ENCODE measurements around the gene KRTAP5-10. TPM values are rescaled to one million over a fixed set of nuclear protein-coding genes. Genes with fewer than 3 reads are reported as not detected.

KRTAP5-10 gene
- total RNA-seq, 4 donors from 2014 or later = not detected

DNA sequence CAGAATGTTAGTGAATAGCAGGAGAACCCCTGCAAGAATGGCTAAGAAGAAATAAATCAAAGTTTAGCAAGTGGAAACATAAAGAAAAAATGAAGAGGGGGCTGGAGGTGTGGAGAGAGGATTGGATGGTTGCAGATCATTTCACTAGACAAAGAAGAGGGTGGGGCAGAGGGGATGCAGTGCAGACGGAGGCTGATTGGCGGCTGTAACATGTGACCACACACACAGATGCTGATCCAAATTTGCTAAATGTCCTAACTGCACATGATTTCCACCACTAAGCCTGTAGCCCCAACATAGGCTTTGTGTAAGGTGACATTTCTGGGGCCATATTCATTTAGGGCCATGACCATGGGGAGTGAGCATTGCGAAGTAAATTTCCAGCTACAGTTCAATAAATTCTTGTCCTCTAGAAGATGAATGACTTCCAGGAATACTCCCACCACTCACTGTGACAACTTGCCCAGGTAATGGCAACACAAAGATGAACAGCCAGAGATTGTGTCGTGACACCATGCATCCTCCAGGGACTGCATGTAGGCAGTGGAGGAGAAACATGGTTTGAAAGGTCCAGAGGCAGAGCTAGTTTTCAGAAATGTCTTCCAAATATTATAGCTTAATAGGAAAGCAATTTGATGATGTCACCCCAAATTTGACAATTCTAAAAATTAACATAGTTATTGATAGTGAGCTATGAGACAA is 10.5 kb downstream of the KRTAP5-10 start:
- TF ChIP-seq, protein P1, sequence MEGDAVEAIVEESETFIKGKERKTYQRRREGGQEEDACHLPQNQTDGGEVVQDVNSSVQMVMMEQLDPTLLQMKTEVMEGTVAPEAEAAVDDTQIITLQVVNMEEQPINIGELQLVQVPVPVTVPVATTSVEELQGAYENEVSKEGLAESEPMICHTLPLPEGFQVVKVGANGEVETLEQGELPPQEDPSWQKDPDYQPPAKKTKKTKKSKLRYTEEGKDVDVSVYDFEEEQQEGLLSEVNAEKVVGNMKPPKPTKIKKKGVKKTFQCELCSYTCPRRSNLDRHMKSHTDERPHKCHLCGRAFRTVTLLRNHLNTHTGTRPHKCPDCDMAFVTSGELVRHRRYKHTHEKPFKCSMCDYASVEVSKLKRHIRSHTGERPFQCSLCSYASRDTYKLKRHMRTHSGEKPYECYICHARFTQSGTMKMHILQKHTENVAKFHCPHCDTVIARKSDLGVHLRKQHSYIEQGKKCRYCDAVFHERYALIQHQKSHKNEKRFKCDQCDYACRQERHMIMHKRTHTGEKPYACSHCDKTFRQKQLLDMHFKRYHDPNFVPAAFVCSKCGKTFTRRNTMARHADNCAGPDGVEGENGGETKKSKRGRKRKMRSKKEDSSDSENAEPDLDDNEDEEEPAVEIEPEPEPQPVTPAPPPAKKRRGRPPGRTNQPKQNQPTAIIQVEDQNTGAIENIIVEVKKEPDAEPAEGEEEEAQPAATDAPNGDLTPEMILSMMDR (IDR thresholded peaks at IDR 0.05; ENCODE audit: low read depth) = no peak

DNA sequence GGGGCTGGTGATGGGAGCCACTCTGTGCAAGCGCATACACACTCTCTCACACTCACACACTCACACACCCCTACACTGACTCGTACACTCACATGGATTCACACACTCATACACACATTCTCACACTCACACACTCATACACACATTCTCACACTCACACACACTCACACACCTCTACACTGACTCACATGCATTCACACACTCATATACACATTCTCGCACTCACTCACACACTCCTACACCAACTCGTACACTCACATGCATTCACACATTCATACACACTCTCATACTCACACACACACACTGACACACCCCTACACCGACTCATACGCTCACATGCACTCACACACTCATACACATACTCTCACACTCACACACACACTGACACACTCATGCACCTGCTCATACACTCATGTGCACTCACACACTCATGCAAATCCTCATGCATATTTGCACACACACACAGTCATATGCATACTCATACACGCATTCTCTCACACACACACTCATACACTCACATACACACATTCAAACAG is 12.2 kb downstream of the KRTAP5-10 start:
- TF ChIP-seq, protein P1 (IDR thresholded peaks at IDR 0.05; ENCODE audit: low read depth) = no peak

DNA sequence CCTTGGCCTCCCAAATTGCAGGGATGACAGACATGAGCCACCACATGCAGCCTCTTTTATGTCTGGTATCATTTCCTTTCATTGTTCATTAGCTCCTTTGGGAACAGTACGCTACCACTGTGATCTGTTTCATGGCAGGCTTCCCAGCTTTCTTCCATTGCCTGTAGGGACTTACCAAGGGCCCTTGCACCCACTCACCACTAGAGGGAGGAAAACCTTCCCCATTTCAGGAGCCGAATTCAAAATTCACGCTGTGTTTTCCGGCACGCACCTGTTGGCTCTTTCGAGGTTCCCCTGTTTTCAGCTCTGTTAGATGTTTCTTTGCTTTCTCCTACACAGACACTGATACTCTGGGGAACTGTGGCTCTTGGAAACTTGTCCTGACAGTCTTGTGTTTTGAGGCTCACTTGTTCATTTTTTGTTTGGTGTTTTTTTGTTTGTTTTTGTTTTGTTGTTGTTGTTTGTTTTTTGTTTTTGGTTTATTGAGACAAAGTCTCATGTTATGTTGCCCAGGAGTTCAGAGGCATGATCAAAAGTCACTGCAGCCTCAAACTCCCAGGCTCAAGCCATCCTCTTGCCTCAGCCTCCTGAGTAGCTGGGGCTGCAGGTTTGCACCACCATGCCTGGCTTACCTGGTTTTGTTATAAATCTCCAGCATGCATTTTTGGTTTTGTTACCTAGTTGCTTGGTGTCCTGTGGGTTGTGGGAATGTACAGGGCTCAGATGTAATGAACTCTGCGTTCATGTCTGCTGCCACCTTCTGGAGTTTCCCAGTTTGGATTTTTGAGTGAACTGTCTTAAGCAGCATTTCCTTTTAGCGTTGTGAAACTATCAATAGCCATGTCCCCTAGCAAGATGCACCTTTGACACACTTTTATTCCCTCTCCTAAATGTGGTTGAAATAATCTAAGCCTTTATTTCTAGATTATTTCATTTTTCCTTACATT is 15.0 kb downstream of the KRTAP5-10 start:
- TF ChIP-seq, protein P1 (IDR thresholded peaks at IDR 0.05; ENCODE audit: low read depth) = no peak

- TF ChIP-seq, protein P1 (IDR thresholded peaks at IDR 0.05; ENCODE audit: low read depth) = no peak
These were observed 16.5 kb downstream of the KRTAP5-10 start for GRCh38 chr11:71581826-71582225.

DNA sequence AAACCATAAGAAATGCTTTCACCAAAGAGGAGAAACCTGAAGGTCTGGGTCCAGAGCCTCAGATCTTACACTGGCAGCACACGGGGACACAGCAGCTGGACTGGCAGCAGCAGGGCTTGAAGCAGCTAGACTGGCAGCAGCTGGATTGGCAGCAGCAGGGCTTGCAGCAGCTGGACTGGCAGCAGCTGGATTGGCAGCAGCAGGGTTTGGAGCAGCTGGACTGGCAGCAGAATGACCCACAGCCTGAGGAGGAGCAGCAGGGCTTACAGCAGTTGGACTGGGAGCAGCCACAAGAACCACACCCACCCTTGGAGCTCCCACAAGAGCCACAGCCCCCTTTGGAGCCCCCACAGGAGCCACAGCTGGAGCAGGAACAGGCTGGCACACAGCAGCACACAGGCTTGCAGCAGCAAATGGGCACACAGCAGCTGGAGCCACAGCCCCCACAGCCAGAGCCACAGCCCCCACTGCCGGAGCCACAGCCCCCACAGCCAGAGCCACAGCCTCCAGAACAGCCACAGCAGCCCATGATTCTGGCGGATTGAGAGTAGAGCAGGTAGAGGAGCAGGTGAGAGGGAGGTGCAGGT is 17.0 kb downstream of the KRTAP5-10 start, which contains the start of gene KRTAP5-11:
TSS of gene KRTAP5-11 (minus strand) at position 567 of the 587 bp plus-strand sequence. CDS start at position 529, 38 bp downstream.
- TF ChIP-seq, protein P1 (IDR thresholded peaks at IDR 0.05; ENCODE audit: low read depth) = no peak

Small RNAs within 50 kb of the gene (small RNA-seq; reads per million reads assigned to genes)
- gene AP000867.1 (not detected), gene KRTAP5-14P (not detected)

Other genes starting within 250 kb of the KRTAP5-10 start
- 10 to 100 TPM in 3 of 4 donors, 1 to 10 TPM in 1; 9.0 to 23.8 (median 17.9) TPM for gene DHCR7, start 117.2 kb upstream of the KRTAP5-10 start, total RNA-seq
- gene NADSYN1, start 112.4 kb upstream of the KRTAP5-10 start, total RNA-seq = 10 to 100 TPM; 44.0 to 79.1 (median 57.3) TPM
- under 1 TPM in 2 of 4 donors, not detected in 2; 0.49 to 0.57 TPM for gene KRTAP5-7, start 38.3 kb upstream of the KRTAP5-10 start, total RNA-seq
- gene KRTAP5-8, start 27.5 kb upstream of the KRTAP5-10 start, total RNA-seq = under 1 TPM in 2 of 4 donors, not detected in 2; 0.57 to 0.66 TPM
- gene KRTAP5-9, start 17.1 kb upstream of the KRTAP5-10 start, total RNA-seq = 1 to 10 TPM in 1 of 4 donors, under 1 TPM in 1, not detected in 2; 0.75 to 1.0 TPM
- not detected for gene KRTAP5-11, start 17.3 kb downstream of the KRTAP5-10 start, total RNA-seq

Measured in subcutaneous adipose tissue (tissue), 4 donors.